Panc1 (cell line): ENCODE results near the gene BHLHE40.

ENCODE experiments used
- CTCF ChIP-seq: fragments of 450-650 bp; IDR thresholded peaks from 2 replicates; pipeline ENCODE4 v1.5.1; 2017; ENCODE audit warnings: mild to moderate bottlenecking
- POLR2AphosphoS5 ChIP-seq: IDR thresholded peaks from 2 replicates; pipeline ENCODE4 v1.6.1; 2012; ENCODE audit warnings: mild to moderate bottlenecking, low read depth, low read length, moderate library complexity
- REST ChIP-seq, 2 experiments: IDR thresholded peaks; 2 replicates each; pipeline ENCODE4 v1.6.1; 2011 to 2012; ENCODE audit warnings: low read depth in 2 of 2, control low read depth in 1 of 2, low read length in 1 of 2, mild to moderate bottlenecking in 1 of 2, moderate library complexity in 1 of 2; ENCODE audit not compliant: insufficient read depth in 1 of 2
- SIN3A ChIP-seq: IDR thresholded peaks from 2 replicates; pipeline ENCODE4 v1.6.1; 2012; ENCODE audit warnings: low read depth, mild to moderate bottlenecking, low read length, moderate library complexity, borderline replicate concordance; ENCODE audit not compliant: insufficient read depth

DNA sequence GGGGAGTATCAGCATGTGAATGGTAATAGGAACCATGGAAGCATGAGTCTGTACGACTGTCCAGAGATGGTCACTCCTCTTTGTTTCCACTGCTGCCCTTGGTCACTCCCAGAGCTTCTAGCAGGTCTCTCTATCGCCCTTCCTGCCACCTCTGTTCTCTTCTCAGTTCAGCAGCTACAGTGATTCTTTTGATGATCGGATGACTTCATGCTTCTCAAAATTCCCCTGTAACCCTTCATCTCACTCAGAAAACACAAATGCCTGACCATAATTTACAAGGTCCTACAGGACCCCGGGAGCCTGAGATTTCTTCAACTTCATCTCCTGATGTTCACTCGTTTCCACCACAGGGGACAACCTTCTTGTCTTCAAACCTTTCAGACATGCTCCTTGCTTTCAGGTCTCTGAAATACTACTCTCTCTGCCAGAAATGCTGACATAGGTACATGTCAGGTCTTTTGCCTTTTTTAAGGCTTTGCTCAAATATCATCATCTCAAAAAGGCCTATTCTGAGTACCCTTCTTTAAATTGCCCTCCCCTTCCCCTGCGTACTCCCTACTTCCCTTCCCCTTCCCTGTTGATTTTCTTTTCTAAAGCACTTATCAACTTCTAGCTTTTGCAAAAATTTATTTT lies 42.1 kb upstream of the BHLHE40 start:
- TF ChIP-seq CTCF (no peak), POLR2AphosphoS5 (no peak), SIN3A (no peak), REST (IDR thresholded peaks at IDR 0.05; ENCODE audit: insufficient read depth in 1 of 2, low read depth in 2 of 2, low read length in 1 of 2) (no peak)
